H1 (cell line): ENCODE results near the gene GTF2IRD1. TPM values are rescaled to one million over a fixed set of nuclear protein-coding genes. Genes with fewer than 3 reads are reported as not detected.

Source experiments
- CTCF ChIA-PET: fragments of 300-600 bp; sonication (Branson Sonifier 250); formaldehyde crosslinking; loops from one replicate; lab custom pipeline; 2021; ENCODE audit not compliant: partially characterized antibody; lab: Charles Lee
- POLR2A ChIA-PET: fragments of 300-600 bp; sonication (Branson Sonifier 250); formaldehyde crosslinking; loops from one replicate; lab custom pipeline; 2021; ENCODE audit warnings: inconsistent platforms; ENCODE audit not compliant: partially characterized antibody; lab: Charles Lee
- DNase-seq, 2 experiments: peaks; one replicate each; pipeline versions ENCODE4 v3.0.0 to v3.0.0-alpha.2; 2010 to 2022; ENCODE audit warnings: low spot score in 2 of 2, low read depth in 1 of 2, mixed read lengths in 1 of 2
- FAIRE-seq: peaks from 2 replicates; lab custom pipeline; 2011; peaks lifted over from hg19 to GRCh38; lab: Jason Lieb, UNC
- H2AFZ ChIP-seq: 2 replicates; pipeline ENCODE4 v1.8.1; 2012; ENCODE audit warnings: low read length, inconsistent platforms
- H2AK5ac ChIP-seq: 2 replicates; pipeline ENCODE4 v1.6.1; 2013; ENCODE audit warnings: low read depth, low read length
- H2BK120ac ChIP-seq: replicated peaks from 2 replicates; pipeline ENCODE3; 2013; ENCODE audit warnings: low read depth, low read length, inconsistent platforms
- H2BK12ac ChIP-seq: 2 replicates; pipeline ENCODE4 v1.6.1; 2013; ENCODE audit warnings: low read depth, low read length
- H2BK15ac ChIP-seq: 2 replicates; pipeline ENCODE4 v1.6.1; 2013; ENCODE audit warnings: low read length
- H2BK20ac ChIP-seq: 2 replicates; pipeline ENCODE4 v1.6.1; 2013; ENCODE audit warnings: low read length
- H2BK5ac ChIP-seq: 2 replicates; pipeline ENCODE4 v1.6.1; 2013; ENCODE audit warnings: low read depth, low read length
- H3K14ac ChIP-seq: 2 replicates; pipeline ENCODE4 v1.6.1; 2013; ENCODE audit warnings: inconsistent platforms; ENCODE audit not compliant: insufficient read length
- H3K18ac ChIP-seq: 2 replicates; pipeline ENCODE4 v1.6.1; 2013; ENCODE audit warnings: low read length; ENCODE audit errors: extremely low read depth
- H3K23ac ChIP-seq: 2 replicates; pipeline ENCODE4 v1.6.1; 2013; ENCODE audit warnings: inconsistent platforms; ENCODE audit not compliant: insufficient read length
- H3K23me2 ChIP-seq: 2 replicates; pipeline ENCODE4 v1.6.1; 2013; ENCODE audit warnings: low read depth, low read length
- H3K27ac ChIP-seq: 2 replicates; pipeline ENCODE4 v1.6.1; 2011; ENCODE audit warnings: low read depth, low read length, inconsistent platforms
- H3K27me3 ChIP-seq, 4 experiments: replicated peaks in 1 of 4; 1 replicate in 1 of 4; 2 replicates in 3 of 4; pipeline versions ENCODE4 v1.6.1 to v1.8.1; 2011 to 2013; ENCODE audit warnings: low read length in 3 of 4, mild to moderate bottlenecking in 3 of 4, inconsistent platforms in 2 of 4, mixed read lengths in 2 of 4, moderate library complexity in 1 of 4; ENCODE audit not compliant: control insufficient read depth in 3 of 4, insufficient read depth in 3 of 4; ENCODE audit errors: extremely low read depth in 1 of 4
- H3K36me3 ChIP-seq, 4 experiments: 2 replicates each; pipeline versions ENCODE4 v1.6.1 to v1.8.1; 2011 to 2013; ENCODE audit warnings: mild to moderate bottlenecking in 4 of 4, low read length in 3 of 4, moderate library complexity in 2 of 4, control low read depth in 1 of 4, inconsistent platforms in 1 of 4; ENCODE audit not compliant: insufficient read depth in 4 of 4, control insufficient read depth in 2 of 4
- H3K4ac ChIP-seq: replicated peaks from 2 replicates; pipeline ENCODE3; 2013; ENCODE audit warnings: low read length, low read depth, mixed read lengths, inconsistent platforms; ENCODE audit not compliant: insufficient read length
- H3K4me1 ChIP-seq, 4 experiments: replicated peaks in 1 of 4; 1 replicate in 1 of 4; 2 replicates in 3 of 4; pipeline versions ENCODE4 v1.6.1 to v1.8.1; 2011 to 2013; ENCODE audit warnings: low read length in 3 of 4, inconsistent platforms in 2 of 4, mixed read lengths in 1 of 4; ENCODE audit not compliant: insufficient read depth in 4 of 4, control insufficient read depth in 3 of 4
- H3K4me2 ChIP-seq, 2 experiments: 2 replicates each; pipeline versions ENCODE4 v1.6.1 to v1.8.1; 2011 to 2013; ENCODE audit warnings: low read depth in 2 of 2, low read length in 2 of 2, control low read depth in 1 of 2, inconsistent platforms in 1 of 2, mild to moderate bottlenecking in 1 of 2; ENCODE audit not compliant: insufficient read depth in 1 of 2
- H3K4me3 ChIP-seq, 4 experiments: fragments of 200-600, 300-600 bp in 1 of 4; sonication (generic), shearing (Covaris generic), sonication (Bioruptor Twin) in 1 of 4; 2 replicates each; pipeline versions ENCODE4 v1.5.1 to v1.8.1; 2011 to 2016; ENCODE audit warnings: low read length in 4 of 4, low read depth in 3 of 4, control low read depth in 2 of 4, inconsistent platforms in 2 of 4, mild to moderate bottlenecking in 2 of 4, mixed read lengths in 1 of 4, moderate library complexity in 1 of 4; ENCODE audit not compliant: insufficient read depth in 2 of 4; ENCODE audit errors: extremely low read depth in 1 of 4
- H3K56ac ChIP-seq: replicated peaks from 2 replicates; pipeline ENCODE3; 2013; ENCODE audit warnings: low read depth, mild to moderate bottlenecking, mixed read lengths, low read length, inconsistent platforms; ENCODE audit not compliant: insufficient read length
- H3K79me1 ChIP-seq: 2 replicates; pipeline ENCODE4 v1.6.1; 2013; ENCODE audit warnings: low read depth, low read length, control low read depth
- H3K79me2 ChIP-seq, 2 experiments: 2 replicates each; pipeline versions ENCODE4 v1.6.1 to v1.8.1; 2012 to 2013; ENCODE audit warnings: low read length in 2 of 2, mild to moderate bottlenecking in 2 of 2, inconsistent platforms in 1 of 2; ENCODE audit not compliant: insufficient read depth in 2 of 2, control insufficient read depth in 1 of 2
- H3K9ac ChIP-seq, 4 experiments: replicated peaks in 1 of 4; 1 replicate in 1 of 4; 2 replicates in 3 of 4; pipeline versions ENCODE4 v1.6.1 to v1.8.1; 2011 to 2013; ENCODE audit warnings: low read depth in 3 of 4, low read length in 3 of 4, control low read depth in 2 of 4, mild to moderate bottlenecking in 2 of 4, moderate library complexity in 2 of 4, inconsistent platforms in 1 of 4; ENCODE audit errors: extremely low read depth in 1 of 4
- H3K9me3 ChIP-seq, 2 experiments: 2 replicates each; pipeline versions ENCODE4 v1.6.1 to v1.8.1; 2012 to 2013; ENCODE audit warnings: mild to moderate bottlenecking in 2 of 2, moderate library complexity in 2 of 2, control low read depth in 1 of 2, inconsistent platforms in 1 of 2, low read depth in 1 of 2, low read length in 1 of 2, mixed read lengths in 1 of 2; ENCODE audit not compliant: insufficient read depth in 2 of 2
- H4K20me1 ChIP-seq, 2 experiments: replicated peaks in 1 of 2; 2 replicates each; pipeline versions ENCODE3 to v1.8.1; 2011 to 2013; ENCODE audit warnings: inconsistent platforms in 2 of 2, low read length in 2 of 2, mild to moderate bottlenecking in 1 of 2; ENCODE audit not compliant: insufficient read depth in 2 of 2, control insufficient read depth in 1 of 2
- H4K5ac ChIP-seq: 2 replicates; pipeline ENCODE4 v1.6.1; 2013; ENCODE audit warnings: low read length, low read depth, mixed read lengths, inconsistent platforms; ENCODE audit not compliant: insufficient read length
- H4K8ac ChIP-seq: 2 replicates; pipeline ENCODE4 v1.8.0; 2013; ENCODE audit warnings: mild to moderate bottlenecking, moderate library complexity, low read length, inconsistent platforms; ENCODE audit not compliant: insufficient read depth; ENCODE audit errors: extremely low read depth
- H4K91ac ChIP-seq: replicated peaks from 2 replicates; pipeline ENCODE3; 2013; ENCODE audit warnings: low read length, mixed read lengths, inconsistent platforms; ENCODE audit not compliant: insufficient read length
- BCL11A ChIP-seq, 2 experiments: IDR thresholded peaks; one replicate each; pipeline ENCODE4 v1.6.1; 2011; ENCODE audit warnings: low read depth in 2 of 2, low read length in 2 of 2, mild to moderate bottlenecking in 2 of 2
- BRCA1 ChIP-seq: IDR thresholded peaks from 2 replicates; pipeline ENCODE4 v1.6.1; 2012; ENCODE audit warnings: low read depth, low read length, improper control_type of control experiment
- CBX8 ChIP-seq: fragments of 300-800, 300-1000 bp; sonication (generic); IDR thresholded peaks from 2 replicates; pipeline ENCODE4 v1.7.1; 2016; ENCODE audit warnings: low read depth, low read length, borderline replicate concordance
- FOSL1 ChIP-seq: IDR thresholded peaks from 2 replicates; pipeline ENCODE4 v1.6.1; 2011; ENCODE audit warnings: mild to moderate bottlenecking, low read depth, low read length, moderate library complexity; ENCODE audit not compliant: insufficient read depth
- JUND ChIP-seq: IDR thresholded peaks from 2 replicates; pipeline ENCODE4 v1.6.1; 2011; ENCODE audit warnings: mild to moderate bottlenecking, improper control_type of control experiment, low read length
- MAFK ChIP-seq: IDR thresholded peaks from 2 replicates; pipeline ENCODE4 v1.6.1; 2012; ENCODE audit warnings: low read depth, mild to moderate bottlenecking, improper control_type of control experiment, low read length
- RXRA ChIP-seq: IDR thresholded peaks from 2 replicates; pipeline ENCODE4 v1.6.1; 2011; ENCODE audit warnings: low read depth, mild to moderate bottlenecking, low read length, moderate library complexity; ENCODE audit not compliant: insufficient read depth
- SP4 ChIP-seq: IDR thresholded peaks from 2 replicates; pipeline ENCODE4 v1.6.1; 2012; ENCODE audit warnings: low read length, inconsistent platforms
- WGBS, 2 experiments: shearing (Covaris generic) in 1 of 2; methylation state at CpG; one replicate each; pipeline versions ENCODE4 v1.1.6 to v1.1.7; 2013 to 2015; ENCODE audit warnings: low lambda C conversion rate in 2 of 2, mixed read lengths in 2 of 2, inconsistent platforms in 1 of 2, low coverage in 1 of 2, missing lambda C conversion rate in 1 of 2; ENCODE audit not compliant: insufficient replicate concordance in 2 of 2, insufficient coverage in 1 of 2, insufficient read length in 1 of 2; ENCODE audit errors: extremely low coverage in 1 of 2, missing lambda C conversion rate in 1 of 2; 5-methylcytosine and 5-hydroxymethylcytosine counted together
- polyA plus RNA-seq, 7 experiments: library from polyadenylated mRNA; depleted of rRNA in 3 of 7; stranded (reverse) in 5 of 7; unstranded in 2 of 7; fragments of >200 nt in 5 of 7; fragments of 200-250 nt in 2 of 7; gene quantifications; 1 replicate in 5 of 7; 2 replicates in 1 of 7; 4 replicates in 1 of 7; pipeline versions ENCODE4 v1.2.1 to v1.2.3, GENCODE V29; 2011 to 2013; ENCODE audit warnings: missing spikeins in 2 of 7, mixed read lengths in 2 of 7
- total RNA-seq: library from RNA; stranded (reverse); fragmentation: NEBNext Ultra II Directional; extraction: Animal tissue kit (Norgen Biotek cat#: 25700); gene quantifications from 2 replicates; pipeline ENCODE4 v1.2.1, GENCODE V29; 2021

The GTF2IRD1 gene
- total and polyA plus RNA-seq, 2 of the 8 experiments (the other 6 are each of a cell fraction or from before 2014, with no cell fraction given): 27.4 to 45.4 TPM

GRCh38 chr7:74567318-74567668 lies 113.6 kb downstream of the GTF2IRD1 start:
- Histone ChIP-seq H2BK5ac (no peak overlapping the region), H4K8ac (no peak overlapping the region), H2BK120ac (no peak overlapping the region), H3K56ac (no peak overlapping the region), H3K36me3 (peaks cover 0 to 10% (median 0%) of the 10 kb centered on the region in 4 experiments; a peak in 2 of 8 replicates), H3K9ac (no peak overlapping the region), H4K5ac (no peak overlapping the region), H3K4ac (no peak overlapping the region), H2BK15ac (no peak overlapping the region), H2BK12ac (no peak overlapping the region), H4K91ac (no peak overlapping the region), H2AK5ac (no peak overlapping the region), H4K20me1 (peaks cover 0 to 1% of the 10 kb centered on the region in 2 experiments), H3K79me1 (no peaks in the 10 kb centered on the region), H3K9me3 (no peaks in the 10 kb centered on the region), H3K4me2 (no peak overlapping the region), H3K4me1 (0 out of 7 replicates have a peak, but pooled peaks cover 0 to 5% (median 0%) of the 10 kb centered on the region in 4 experiments), H3K27ac (no peak overlapping the region), H3K14ac (no peak overlapping the region), H3K18ac (no peak overlapping the region), H3K23ac (no peak overlapping the region), H3K4me3 (no peak overlapping the region), H3K23me2 (no peaks in the 10 kb centered on the region), H2BK20ac (no peak overlapping the region), H3K79me2 (no peaks in the 10 kb centered on the region), H3K27me3 (no peaks in the 10 kb centered on the region), H2AFZ (no peak overlapping the region)
- TF ChIP-seq BRCA1: no peak
- TF ChIP-seq BCL11A (IDR thresholded peaks at IDR 0.05; ENCODE audit: low read depth in 2 of 2, low read length in 2 of 2): no peak
- TF ChIP-seq MAFK: no peak
- no peak for TF ChIP-seq RXRA
- no peak for TF ChIP-seq FOSL1
- no peak for TF ChIP-seq JUND
- no peak for TF ChIP-seq CBX8
- no peak for TF ChIP-seq SP4
- ChIA-PET CTCF (interaction anchor here (0.9 to 6.4 kb wide), 21 partner anchors 13 to 166 kb away, joined by 3 to 84 read pairs (median 6); no protein-coding TSS in a partner anchor), POLR2A (interaction anchor here (0.9 to 2.0 kb wide), 3 partner anchors 137 to 298 kb away, joined by 3 to 4 read pairs (median 4); no protein-coding TSS in a partner anchor)
- no peak for FAIRE-seq
- 82% methylated on average over 1 of the region's 2 CpGs; no CpG with 5 or more reads in 1 of the 2 experiments for WGBS, 2 experiments
- DNase-seq: no peak
